Stimulated activated CD8-positive, alpha-beta memory T cell treated with anti-CD3 and anti-CD28 coated beads, Interleukin-15, amount 100 ng/mL, for 4 hours (primary cell): Measurements from ENCODE around the gene BRICD5.

ENCODE experiments used
- DNase-seq, 2 donors: peaks; one replicate each; pipeline ENCODE4 v3.0.0-alpha.2; 2020; ENCODE audit warnings: low read depth in 2 of 2

BRICD5 gene

DNA sequence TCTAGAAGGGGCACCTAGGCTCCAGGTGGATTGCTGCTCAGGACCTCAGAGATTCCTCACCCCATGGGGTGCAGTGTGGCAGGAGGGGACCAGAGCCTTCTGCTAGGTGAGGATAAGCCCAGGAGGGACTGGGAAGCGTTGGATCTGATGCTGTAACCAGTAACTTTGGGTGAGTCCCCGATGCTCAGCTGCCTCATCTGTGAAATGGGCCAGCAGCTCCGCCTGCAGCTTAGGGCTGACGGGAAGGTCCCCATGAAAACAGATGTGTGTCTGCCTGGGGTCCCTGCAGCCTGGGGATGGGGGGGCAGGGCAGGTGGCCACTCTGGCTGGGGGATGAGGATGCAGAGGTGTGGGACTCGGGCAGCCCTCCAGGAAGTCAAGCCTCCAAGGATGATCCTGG lies 11.6 kb downstream of the BRICD5 start:
- no peak for DNase-seq

DNA sequence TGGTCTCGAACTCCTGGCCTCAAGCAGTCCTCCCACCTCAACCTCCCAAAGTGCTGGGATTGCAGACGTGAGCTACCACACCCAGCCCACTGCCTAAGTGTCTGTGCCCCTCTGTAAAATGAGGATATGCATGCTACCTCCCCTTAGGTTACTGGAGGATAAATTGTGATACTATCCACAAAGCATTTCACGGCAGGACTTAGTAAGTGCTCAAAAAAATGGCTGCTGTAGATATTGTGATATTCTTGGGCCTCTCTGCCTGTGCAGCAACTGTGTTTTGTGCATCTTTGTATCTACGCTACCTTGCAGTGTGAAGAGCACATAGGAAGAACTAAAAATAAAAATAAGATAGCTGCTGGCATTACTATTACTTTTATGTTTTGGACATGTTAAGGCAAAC lies 12.4 kb downstream of the BRICD5 start:
- DNase-seq = no peak

DNA sequence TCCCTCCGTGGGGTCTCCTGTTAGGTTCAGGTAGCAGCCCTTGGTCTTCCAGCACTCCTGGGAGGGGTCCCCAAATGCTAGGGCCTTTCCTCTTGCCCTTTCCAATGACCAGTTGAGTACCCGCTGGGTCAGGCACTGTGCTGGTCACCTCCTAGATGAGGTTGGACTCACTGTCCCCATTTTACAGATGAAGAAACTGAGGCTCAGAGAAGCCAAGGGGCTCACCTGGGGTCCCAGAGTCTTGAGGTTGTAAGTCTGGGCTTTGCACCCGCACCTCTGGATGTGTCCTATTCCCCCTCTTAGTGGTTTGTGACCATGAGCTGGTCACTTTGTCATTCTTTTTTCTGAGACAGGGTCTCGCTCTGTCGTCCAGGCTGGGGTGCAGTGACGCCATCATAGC lies 12.9 kb downstream of the BRICD5 start:
- no peak for DNase-seq

DNA sequence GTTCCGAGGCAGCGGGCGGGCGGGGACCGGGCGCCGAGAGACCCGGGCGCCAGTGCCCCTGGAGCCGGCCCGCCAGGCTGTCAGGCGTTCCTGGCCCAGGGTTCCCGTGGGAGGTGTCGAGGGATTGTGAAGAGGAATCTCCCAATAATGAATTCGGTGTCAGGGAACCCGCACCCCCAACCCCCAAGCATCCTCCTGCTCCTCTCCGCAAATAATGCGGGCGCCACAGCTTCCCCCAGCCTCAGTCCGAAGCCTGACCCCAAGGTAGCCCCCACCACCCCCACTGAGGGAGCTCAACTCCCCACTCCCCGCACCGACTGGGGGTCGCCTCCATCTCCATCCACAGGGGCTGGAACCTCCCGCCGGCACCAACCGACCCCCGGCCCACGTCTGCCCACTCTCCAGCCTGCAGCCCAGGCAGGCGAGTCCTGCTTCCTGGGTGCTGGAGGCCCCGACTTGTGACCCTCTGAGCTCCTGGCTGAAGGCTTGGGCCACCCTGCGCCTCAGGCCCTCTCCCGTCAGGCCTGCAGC lies 13.6 kb downstream of the BRICD5 start:
- DNase-seq = no peak

DNA sequence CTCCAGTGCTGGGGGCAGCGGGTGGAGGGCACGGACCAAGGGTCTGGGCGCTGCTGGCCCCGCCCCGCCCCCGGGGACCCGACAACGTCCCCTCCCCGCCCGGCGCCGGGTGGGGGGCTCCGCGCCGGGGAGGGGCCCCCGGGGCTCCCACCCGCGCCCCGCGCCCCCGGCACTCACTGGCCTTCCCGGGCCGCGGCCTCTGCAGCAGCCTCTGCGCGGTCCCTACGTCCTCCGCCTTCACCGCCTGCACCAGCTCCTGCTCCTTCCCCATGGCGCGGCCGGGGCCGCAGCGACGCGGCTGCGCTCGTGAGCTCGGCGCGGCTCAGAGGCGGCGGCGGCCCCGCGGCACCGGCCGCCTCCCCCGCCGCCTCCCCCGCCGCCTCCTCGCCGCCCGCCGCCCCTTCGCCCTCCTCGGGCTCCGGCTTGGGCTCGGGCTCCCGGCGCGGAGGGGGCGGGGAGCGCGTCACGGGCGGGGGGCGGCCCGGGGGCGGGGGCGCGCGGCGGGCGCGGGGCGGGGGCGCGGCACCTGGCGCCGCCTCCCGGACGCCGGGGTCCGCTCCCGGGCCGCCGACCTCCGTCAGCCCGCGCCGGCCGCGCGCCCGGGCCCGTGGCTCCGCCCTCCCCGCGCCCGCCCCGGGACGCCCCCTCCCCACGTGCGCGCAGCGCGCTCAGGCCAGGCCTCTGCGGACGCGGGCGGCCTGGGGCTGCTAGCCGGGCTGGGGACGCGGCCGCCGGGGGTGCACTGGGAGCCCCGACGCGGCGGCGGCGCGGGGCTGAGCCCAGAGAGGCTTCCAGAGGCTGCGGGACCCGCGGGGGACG lies 14.3 kb downstream of the BRICD5 start, which contains the start of gene CASKIN1:
CASKIN1 (minus strand) TSS at position 444 of the 819 bp plus-strand sequence; CDS start at position 271, 173 bp downstream.
- no peak for DNase-seq

DNA sequence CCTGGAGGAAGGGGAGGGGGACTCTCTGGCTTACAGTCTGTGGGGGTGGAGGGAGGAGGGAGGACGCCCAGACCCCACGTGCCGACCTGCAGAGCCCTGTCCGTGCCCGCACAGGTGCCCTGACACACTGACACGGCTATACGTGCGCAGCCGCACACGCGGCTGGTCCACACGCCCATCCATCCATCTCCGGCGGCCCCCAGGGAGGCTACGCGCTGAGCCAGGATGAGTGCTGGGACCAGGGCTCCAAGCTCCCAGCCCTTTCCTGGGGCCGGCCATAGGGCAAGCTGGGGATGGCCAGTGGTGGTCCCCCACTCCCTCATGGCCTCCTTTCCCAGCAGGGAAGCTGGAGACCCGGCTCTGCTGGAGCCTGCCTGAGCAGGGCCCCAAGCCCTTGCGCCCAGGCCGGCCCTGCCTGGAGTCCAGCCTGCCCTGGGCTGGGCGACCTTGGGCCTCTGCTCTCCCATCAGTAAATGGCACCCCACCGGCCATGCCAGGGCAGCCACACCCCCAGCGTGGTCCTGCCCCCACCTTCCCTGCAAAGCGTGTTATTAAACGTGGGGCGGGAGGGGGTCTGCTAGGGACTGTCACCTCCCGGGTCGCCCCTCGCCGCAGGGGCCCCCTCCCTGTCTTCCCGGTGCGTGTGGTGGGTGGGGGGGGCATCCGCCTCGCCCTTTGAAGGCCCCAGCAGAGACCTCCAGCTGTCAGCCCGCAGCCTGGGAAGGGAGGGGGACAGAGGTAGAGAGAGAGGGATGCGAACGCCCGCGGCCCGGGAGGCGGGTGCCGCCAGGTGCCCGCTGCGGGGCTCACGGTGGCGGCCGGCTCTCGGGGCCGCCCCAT lies 15.1 kb downstream of the BRICD5 start:
- DNase-seq = no peak

DNA sequence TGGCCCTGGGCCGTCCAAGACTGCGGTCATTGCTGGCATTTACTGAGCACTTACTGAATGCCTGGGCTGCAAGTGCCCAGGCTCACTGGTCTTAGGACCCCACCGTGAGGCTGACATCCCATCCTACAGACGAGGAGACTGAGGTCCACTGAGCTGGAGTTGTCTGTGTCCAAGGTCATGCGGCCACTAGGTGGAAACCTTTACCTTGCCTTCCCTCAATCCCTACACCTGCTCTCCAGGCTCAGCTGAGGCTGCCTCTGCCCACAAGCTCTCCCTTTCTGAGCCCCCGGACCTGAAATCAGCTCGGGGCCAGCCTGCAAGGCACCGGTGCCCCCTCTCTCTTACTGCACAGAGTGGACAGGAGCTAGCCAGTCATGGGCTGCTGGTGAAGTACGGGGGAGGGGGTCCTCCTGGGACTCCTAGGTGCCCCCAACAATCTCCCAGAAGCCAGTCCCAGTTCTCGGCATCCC lies 15.8 kb downstream of the BRICD5 start:
- no peak for DNase-seq

DNA sequence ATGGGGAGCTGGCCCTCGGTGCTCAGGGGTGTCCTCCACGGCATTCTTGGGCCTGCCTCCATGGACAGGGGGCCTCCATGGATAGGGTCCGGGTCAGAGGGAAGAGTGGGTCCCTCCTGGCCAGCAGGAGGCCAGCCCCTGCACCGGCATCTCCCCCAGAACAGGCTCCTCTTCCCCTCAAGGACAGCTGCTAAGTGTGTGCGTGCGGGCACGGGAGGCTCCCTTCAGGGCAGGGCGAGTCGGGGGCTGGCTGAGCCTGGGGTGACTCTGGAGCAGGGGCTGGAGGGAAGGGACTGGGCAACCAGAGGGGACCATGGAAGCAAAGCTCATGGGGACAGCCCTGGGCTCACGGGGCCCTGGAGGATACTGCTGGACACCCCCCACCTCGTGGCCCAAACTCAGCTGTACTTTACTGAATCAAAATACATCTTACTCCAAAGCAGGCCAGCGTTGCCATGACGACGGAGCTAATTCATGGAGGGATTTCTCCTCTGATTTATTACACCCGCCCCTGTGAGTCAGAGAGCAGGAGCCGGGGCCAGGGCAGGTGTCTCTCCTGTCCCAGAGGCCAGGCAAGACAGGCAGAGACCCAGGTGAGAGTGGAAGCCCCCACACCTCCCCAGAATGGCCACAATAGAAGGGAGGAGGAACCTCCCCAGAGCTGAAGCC lies 16.4 kb downstream of the BRICD5 start:
- no peak for DNase-seq

DNA sequence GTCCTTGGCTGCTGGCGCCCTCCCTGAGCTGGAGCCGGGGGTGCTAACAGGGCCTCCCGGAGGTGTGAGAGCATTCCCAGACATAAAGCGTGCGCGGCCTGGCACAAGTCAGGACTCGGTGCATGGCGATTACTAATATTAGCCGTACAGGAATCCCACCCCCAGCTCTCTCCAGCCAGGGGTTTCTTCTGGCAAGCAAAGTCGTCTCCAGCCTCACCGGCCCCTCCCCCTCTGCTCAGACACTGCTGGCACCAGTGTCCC lies 19.3 kb downstream of the BRICD5 start:
- no peak for DNase-seq

DNA sequence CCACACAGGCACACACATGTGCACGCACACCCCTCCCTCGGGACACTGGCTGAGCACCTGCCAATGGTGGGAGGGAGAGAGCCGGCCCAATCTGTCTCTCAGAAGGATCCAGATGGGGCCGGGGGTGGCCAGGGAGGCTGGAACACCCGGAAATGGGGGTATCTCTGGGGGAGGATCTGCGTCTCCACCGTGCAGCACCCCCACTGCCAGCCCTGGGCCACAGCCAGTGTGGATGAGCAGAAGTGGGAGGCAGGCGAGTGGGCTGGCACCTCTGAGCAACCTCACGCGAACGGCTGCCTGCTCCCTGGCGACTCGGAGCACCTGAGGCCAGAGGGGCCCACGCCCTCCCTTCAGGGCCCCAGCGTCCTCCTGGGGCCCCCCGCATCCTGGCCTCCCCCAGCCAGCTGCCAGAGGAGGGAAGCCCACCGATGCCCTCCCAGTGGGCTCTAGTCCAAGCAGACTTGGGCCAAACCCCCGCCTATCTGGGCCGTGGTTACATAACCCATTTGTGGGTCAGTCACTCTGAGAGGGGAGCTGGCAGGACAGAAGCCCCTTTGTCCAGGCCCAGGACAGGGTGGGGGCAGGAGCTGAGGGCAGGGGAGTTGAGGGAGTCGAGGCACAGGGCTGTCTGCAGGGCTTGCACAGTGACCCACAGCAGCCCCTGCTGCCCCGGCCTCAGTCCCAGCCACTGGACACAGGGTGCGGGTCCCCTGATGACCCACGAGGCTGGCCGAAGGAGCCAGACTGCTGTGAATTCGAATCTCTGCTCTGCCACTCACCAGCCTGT lies 19.8 kb downstream of the BRICD5 start:
- no peak for DNase-seq

DNA sequence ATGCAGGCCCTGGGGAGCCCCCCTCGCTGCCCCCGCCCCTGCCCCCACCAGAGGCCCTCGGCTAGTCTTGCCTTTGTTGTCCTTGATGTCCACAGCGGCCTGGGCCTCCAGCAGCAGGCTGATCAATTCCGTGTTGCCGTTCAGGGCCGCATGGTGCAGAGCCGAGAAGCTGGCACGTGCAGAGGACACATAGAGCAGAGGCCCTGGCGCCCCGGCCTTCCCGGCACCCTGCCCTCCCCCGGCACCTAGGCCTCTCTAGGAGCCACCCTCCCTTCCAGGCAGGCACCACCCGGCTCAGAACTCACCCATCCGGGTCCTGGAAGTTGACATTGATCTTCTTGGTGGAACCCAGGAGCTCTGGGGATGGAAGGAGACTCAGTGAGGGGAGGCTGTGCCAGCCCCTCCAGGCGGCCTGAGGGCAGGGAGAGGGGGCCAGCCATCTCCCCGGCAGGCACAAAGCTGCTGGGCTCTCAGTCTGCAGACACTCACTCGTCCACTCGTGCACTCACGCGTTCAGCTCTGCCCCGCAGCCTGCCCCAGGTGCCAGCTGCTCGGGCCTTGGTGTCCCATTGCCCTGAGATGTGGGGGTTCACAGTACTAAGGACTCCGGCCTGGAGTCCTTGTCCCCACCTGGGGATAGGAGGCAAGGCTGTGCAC lies 20.5 kb downstream of the BRICD5 start:
- no peak for DNase-seq

DNA sequence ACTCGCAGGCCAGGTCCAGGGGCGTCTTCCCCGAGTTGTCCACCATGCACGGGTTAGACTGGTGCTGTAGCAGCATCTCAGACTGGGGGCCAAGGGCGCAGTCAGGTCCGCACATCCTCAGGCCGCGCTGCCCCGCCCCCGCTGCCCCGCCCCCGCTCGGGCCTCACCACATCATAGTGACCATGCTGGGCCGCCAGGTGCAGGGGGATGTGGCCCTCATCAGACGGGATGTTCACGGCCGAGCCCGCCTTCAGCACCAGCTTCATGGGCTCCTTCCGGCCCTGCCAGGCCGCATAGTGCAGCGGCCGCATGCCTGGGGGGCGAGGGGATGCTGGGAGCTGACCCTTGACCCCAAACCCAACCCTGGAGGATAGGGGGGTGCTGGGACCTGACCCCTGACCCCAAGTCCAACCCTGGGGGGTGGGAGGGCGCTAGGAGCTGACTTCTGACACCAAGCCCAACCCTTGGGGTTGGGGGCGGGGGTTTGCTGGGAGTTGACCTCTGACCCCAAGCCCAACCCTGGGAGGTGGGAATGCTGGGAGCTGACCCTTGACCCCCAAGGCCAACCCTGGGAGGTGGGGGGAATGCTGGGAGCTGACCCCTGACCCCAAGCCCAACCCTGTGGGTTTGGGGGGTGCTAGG lies 21.3 kb downstream of the BRICD5 start:
- no peak for DNase-seq

DNA sequence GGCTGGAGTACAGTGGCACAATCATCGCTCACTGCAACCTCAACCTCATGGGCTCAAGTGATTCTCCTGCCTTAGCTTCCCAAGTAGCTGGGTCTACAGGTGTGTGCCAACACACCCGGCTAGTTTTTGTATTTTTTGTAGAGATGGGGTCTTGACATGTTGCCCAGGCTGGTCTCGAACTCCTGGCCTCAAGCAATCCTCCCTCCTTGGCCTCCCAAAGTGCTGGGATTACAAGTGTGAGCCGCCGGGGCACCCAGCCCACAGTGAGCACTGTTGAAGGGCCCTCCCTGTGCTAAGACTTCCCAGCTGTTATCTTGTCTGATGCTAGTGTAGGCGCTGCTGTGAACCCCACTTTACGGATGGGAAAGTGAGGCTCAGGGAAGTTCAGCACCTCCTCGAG lies 22.3 kb downstream of the BRICD5 start:
- no peak for DNase-seq

DNA sequence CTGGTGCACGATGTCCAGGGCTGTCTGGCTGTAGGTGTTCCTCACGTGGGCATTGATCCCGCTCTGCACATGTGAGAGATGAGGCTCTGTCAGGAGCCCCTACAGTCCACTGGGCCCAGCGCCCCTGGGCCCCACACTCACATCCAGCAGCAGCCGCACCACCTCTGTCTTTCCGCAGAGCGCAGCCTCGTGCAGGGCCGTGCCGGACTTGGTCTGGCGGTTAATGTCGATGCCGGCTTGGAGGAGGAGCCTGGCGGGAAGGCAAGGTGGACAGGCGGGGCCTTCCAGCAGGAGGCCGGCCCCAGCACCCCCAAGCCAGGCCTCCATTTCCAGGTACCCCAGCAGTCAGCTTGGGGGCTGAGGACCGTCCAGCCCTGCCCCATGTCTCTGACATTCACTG lies 23.5 kb downstream of the BRICD5 start:
- DNase-seq = no peak

DNA sequence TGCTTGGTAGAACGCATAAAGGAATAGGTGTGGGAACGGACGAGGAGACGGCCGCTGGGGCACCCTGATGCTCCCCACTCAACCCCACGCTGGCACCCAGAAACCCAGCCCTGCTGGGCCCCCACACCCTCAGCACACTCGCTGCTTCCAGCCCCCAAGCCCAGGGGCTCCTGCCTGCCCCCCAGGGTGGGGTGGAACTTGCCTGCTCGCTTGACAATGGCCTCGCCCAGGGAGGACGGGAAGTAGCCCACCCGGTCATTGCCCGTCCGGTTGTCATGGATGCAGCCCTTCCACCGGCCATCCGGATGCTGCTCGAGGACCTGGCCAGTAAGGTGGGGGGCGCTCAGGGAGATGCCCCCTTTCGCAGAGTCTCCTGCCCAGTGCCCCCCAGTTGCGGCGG lies 24.2 kb downstream of the BRICD5 start:
- DNase-seq = no peak

DNA sequence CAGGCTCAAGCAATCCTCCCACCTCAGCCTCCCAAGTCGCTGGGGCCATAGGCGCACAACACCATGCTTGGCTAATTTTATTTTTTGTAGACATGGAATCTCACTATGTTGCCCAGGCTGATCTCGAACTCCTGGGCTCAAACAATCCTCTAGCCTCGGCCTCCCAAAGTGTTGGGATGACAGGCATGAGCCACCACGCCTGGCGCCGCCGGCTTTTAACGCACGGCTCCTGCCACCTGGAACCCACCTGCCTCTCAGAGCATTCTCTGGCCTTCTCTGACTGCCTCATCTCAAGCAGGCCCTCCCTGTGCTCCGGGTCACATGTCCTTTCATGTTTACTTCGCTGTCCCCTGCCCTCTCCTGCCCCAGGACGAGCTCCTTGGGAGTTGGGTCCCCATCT lies 24.6 kb downstream of the BRICD5 start:
- DNase-seq = no peak

DNA sequence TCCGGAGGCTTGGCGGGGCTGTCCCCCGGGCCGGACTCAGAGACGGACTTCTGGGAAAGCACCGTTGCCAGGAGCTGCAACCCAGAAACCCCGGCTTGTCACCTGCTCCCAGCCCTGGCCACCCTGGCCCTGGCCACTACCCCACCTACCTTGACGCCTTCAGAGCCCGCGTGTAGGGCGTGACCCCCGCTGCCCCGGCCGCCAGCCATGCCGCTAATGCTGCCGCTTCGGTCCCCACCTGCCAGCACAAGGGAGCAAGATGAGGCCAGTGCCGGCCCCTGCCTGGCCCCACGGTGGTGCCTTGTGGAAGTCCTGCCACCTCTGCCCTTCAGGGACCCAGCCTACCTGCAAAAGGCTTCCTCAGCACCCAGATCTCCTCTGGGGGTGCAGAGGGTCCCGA lies 25.7 kb downstream of the BRICD5 start:
- DNase-seq = no peak

DNA sequence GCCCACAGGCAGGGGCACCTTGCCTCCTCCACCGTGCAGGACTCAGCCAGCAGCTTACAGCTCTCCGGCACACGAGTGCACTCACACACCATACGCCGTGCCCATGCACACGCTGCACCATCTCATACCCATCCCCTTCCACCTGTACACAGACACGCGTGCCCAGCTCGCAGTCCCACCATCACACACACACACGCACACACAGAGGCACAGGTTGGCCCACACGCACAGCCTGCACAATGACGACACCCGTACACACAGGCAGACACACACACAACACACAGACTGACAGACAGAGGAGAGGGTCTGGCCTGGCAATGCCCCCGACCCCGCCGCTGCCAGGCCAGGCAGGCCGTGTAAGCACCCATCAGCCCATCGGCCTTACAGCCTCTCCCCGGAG lies 26.3 kb downstream of the BRICD5 start:
- DNase-seq = no peak

DNA sequence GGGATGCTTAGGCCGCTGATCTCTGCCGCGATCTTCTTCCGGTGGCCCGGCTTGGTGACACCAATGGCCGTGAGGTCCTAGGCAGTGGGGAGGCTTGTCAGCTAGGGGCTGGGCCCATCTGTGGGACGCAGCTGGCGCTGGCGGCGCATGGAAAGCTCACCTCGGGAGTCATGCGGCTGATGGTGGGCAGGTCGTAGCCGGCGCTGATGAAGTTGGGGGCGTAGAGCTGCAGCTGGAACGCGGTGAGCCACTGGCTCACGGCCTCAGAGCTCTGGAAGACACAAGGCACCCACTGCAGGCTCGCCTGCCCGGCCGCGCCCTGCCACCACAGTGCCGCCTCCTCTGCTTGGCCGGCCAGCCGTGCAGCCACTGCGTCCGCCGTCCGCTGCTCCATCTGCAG lies 27.0 kb downstream of the BRICD5 start:
- DNase-seq = no peak

DNA sequence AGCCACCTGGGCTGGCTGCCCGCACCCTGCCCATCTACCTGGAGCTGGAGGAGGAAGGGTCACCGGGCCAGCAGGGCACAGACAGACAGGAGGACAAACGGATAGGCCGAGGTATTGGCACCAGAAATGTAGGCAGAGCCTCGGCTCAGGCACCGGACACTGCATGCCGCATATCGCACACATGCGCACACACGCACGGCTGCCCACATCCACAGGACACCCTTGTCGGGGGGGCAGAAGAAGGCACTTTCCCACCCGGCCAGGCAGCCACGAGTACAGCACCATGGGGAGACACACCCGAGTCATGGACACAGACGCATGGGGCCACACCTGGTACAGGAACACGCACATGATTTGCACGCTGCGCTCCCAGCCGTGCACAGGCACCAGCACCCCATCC lies 28.7 kb downstream of the BRICD5 start:
- DNase-seq = no peak
